Measurements from ENCODE around the gene ZNF226. TPM values are rescaled to one million over a fixed set of nuclear protein-coding genes. Genes with fewer than 3 reads are reported as not detected.

The ZNF226 gene
- total RNA-seq, 1 experiment from 2014 or later: 15.3 TPM

DNA sequence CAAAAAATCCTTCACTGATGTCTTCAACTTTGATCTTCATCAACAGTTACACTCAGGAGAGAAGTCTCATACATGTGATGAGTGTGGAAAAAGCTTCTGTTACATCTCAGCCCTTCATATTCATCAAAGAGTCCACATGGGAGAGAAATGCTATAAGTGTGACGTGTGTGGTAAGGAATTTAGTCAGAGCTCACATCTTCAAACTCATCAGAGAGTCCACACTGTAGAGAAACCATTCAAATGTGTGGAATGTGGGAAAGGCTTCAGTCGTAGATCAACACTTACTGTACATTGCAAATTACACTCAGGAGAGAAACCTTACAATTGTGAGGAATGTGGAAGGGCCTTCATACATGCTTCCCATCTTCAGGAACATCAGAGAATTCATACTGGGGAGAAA, 8.4 kb upstream of the ZNF226 start:
- Histone ChIP-seq H3K27ac (ENCODE audit: insufficient read length, low read depth, low read length) (no peak overlapping the region), H3K79me2 (ENCODE audit: insufficient read depth, low read length) (no peaks in the 10 kb centered on the region), H2AK5ac (ENCODE audit: insufficient read length, low read length) (no peak overlapping the region), H3K27me3 (ENCODE audit: insufficient read depth, low read length) (no peaks in the 10 kb centered on the region), H3K9me3 (ENCODE audit: control insufficient read depth, low read depth, low read length) (peaks cover 23% of the 10 kb centered on the region), H4K5ac (ENCODE audit: insufficient read length, low read depth, low read length) (no peak overlapping the region), H3T11ph (ENCODE audit: low read length) (no peak overlapping the region), H2BK5ac (ENCODE audit: insufficient read length, low read length) (no peak overlapping the region), H3K23me2 (ENCODE audit: insufficient read length, low read depth, low read length, poor library complexity, severe bottlenecking) (no peaks in the 10 kb centered on the region), H2BK20ac (ENCODE audit: low read depth, low read length, poor library complexity, severe bottlenecking) (no peak overlapping the region), H3K4ac (ENCODE audit: low read depth, low read length) (no peak overlapping the region), H2BK12ac (ENCODE audit: insufficient read length, low read depth, low read length) (no peak overlapping the region), H3K14ac (ENCODE audit: insufficient read depth, low read length) (no peak overlapping the region), H3K9ac (ENCODE audit: extremely low read depth, insufficient read length, low read length) (no peak overlapping the region), H4K20me1 (ENCODE audit: control insufficient read depth, insufficient read depth, insufficient read length) (no peaks in the 10 kb centered on the region), H4K8ac (replicated peaks; ENCODE audit: insufficient read length, low read depth, low read length) (no peak overlapping the region), H2BK15ac (ENCODE audit: low read depth, low read length) (no peak overlapping the region), H3K4me1 (ENCODE audit: insufficient read depth, low read length) (no peaks in the 10 kb centered on the region), H2BK120ac (ENCODE audit: low read depth, low read length, poor library complexity, severe bottlenecking) (no peak overlapping the region), H3K79me1 (ENCODE audit: insufficient read depth, low read depth, low read length, poor library complexity, severe bottlenecking) (no peaks in the 10 kb centered on the region), H3K56ac (ENCODE audit: insufficient read length, low read depth, low read length) (no peak overlapping the region), H4K91ac (ENCODE audit: insufficient read length, low read depth, low read length) (no peak overlapping the region), H3K4me2 (ENCODE audit: insufficient read depth, insufficient read length, low read length) (no peak overlapping the region), H3K18ac (ENCODE audit: insufficient read length, low read depth, low read length) (no peak overlapping the region), H3K23ac (ENCODE audit: insufficient read length, low read depth, low read length) (no peak overlapping the region), H2AFZ (ENCODE audit: low read length) (no peak overlapping the region)
- H3K36me3 Mint-ChIP-seq (ENCODE audit: insufficient read depth in 1 of 3, low read depth in 3 of 3): peaks cover 49 to 58% (median 55%) of the 10 kb centered on the region in 3 experiments
- H3K4me1 Mint-ChIP-seq: no peaks in the 10 kb centered on the region
- peaks cover 4% of the 10 kb centered on the region for H3K27me3 Mint-ChIP-seq (ENCODE audit: low read depth)
- no CpG with 5 or more reads among the region's 2 CpGs for WGBS (ENCODE audit: extremely low coverage, insufficient read length, low lambda C conversion rate)
- TF ChIP-seq, protein P1, sequence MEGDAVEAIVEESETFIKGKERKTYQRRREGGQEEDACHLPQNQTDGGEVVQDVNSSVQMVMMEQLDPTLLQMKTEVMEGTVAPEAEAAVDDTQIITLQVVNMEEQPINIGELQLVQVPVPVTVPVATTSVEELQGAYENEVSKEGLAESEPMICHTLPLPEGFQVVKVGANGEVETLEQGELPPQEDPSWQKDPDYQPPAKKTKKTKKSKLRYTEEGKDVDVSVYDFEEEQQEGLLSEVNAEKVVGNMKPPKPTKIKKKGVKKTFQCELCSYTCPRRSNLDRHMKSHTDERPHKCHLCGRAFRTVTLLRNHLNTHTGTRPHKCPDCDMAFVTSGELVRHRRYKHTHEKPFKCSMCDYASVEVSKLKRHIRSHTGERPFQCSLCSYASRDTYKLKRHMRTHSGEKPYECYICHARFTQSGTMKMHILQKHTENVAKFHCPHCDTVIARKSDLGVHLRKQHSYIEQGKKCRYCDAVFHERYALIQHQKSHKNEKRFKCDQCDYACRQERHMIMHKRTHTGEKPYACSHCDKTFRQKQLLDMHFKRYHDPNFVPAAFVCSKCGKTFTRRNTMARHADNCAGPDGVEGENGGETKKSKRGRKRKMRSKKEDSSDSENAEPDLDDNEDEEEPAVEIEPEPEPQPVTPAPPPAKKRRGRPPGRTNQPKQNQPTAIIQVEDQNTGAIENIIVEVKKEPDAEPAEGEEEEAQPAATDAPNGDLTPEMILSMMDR (conservative IDR thresholded peaks at IDR 0.05): no peak
- peaks cover 31 to 47% of the 10 kb centered on the region in 2 experiments for H3K9me3 Mint-ChIP-seq
- H3K27ac Mint-ChIP-seq: no peak overlapping the region
- H3K4me3 Mint-ChIP-seq: no peak overlapping the region
- DNase-seq: no peak

All from H9 (cell line).